H1 (cell line): ENCODE results near the gene CCDC82. TPM values are rescaled to one million over a fixed set of nuclear protein-coding genes. Genes with fewer than 3 reads are reported as not detected.

Source experiments
- CTCF ChIA-PET: fragments of 300-600 bp; sonication (Branson Sonifier 250); formaldehyde crosslinking; loops from one replicate; lab custom pipeline; 2021; ENCODE audit not compliant: partially characterized antibody; lab: Charles Lee
- POLR2A ChIA-PET: fragments of 300-600 bp; sonication (Branson Sonifier 250); formaldehyde crosslinking; loops from one replicate; lab custom pipeline; 2021; ENCODE audit warnings: inconsistent platforms; ENCODE audit not compliant: partially characterized antibody; lab: Charles Lee
- DNase-seq, 2 experiments: peaks; one replicate each; pipeline versions ENCODE4 v3.0.0 to v3.0.0-alpha.2; 2010 to 2022; ENCODE audit warnings: low spot score in 2 of 2, low read depth in 1 of 2, mixed read lengths in 1 of 2
- FAIRE-seq: peaks from 2 replicates; lab custom pipeline; 2011; peaks lifted over from hg19 to GRCh38; lab: Jason Lieb, UNC
- H2AFZ ChIP-seq: 2 replicates; pipeline ENCODE4 v1.8.1; 2012; ENCODE audit warnings: low read length, inconsistent platforms
- H2AK5ac ChIP-seq: 2 replicates; pipeline ENCODE4 v1.6.1; 2013; ENCODE audit warnings: low read depth, low read length
- H2BK120ac ChIP-seq: replicated peaks from 2 replicates; pipeline ENCODE3; 2013; ENCODE audit warnings: low read depth, low read length, inconsistent platforms
- H2BK12ac ChIP-seq: 2 replicates; pipeline ENCODE4 v1.6.1; 2013; ENCODE audit warnings: low read depth, low read length
- H2BK15ac ChIP-seq: 2 replicates; pipeline ENCODE4 v1.6.1; 2013; ENCODE audit warnings: low read length
- H2BK20ac ChIP-seq: 2 replicates; pipeline ENCODE4 v1.6.1; 2013; ENCODE audit warnings: low read length
- H2BK5ac ChIP-seq: 2 replicates; pipeline ENCODE4 v1.6.1; 2013; ENCODE audit warnings: low read depth, low read length
- H3K14ac ChIP-seq: 2 replicates; pipeline ENCODE4 v1.6.1; 2013; ENCODE audit warnings: inconsistent platforms; ENCODE audit not compliant: insufficient read length
- H3K18ac ChIP-seq: 2 replicates; pipeline ENCODE4 v1.6.1; 2013; ENCODE audit warnings: low read length; ENCODE audit errors: extremely low read depth
- H3K23ac ChIP-seq: 2 replicates; pipeline ENCODE4 v1.6.1; 2013; ENCODE audit warnings: inconsistent platforms; ENCODE audit not compliant: insufficient read length
- H3K23me2 ChIP-seq: 2 replicates; pipeline ENCODE4 v1.6.1; 2013; ENCODE audit warnings: low read depth, low read length
- H3K27ac ChIP-seq: 2 replicates; pipeline ENCODE4 v1.6.1; 2011; ENCODE audit warnings: low read depth, low read length, inconsistent platforms
- H3K27me3 ChIP-seq, 4 experiments: replicated peaks in 1 of 4; 1 replicate in 1 of 4; 2 replicates in 3 of 4; pipeline versions ENCODE4 v1.6.1 to v1.8.1; 2011 to 2013; ENCODE audit warnings: low read length in 3 of 4, mild to moderate bottlenecking in 3 of 4, inconsistent platforms in 2 of 4, mixed read lengths in 2 of 4, moderate library complexity in 1 of 4; ENCODE audit not compliant: control insufficient read depth in 3 of 4, insufficient read depth in 3 of 4; ENCODE audit errors: extremely low read depth in 1 of 4
- H3K36me3 ChIP-seq, 4 experiments: 2 replicates each; pipeline versions ENCODE4 v1.6.1 to v1.8.1; 2011 to 2013; ENCODE audit warnings: mild to moderate bottlenecking in 4 of 4, low read length in 3 of 4, moderate library complexity in 2 of 4, control low read depth in 1 of 4, inconsistent platforms in 1 of 4; ENCODE audit not compliant: insufficient read depth in 4 of 4, control insufficient read depth in 2 of 4
- H3K4ac ChIP-seq: replicated peaks from 2 replicates; pipeline ENCODE3; 2013; ENCODE audit warnings: low read length, low read depth, mixed read lengths, inconsistent platforms; ENCODE audit not compliant: insufficient read length
- H3K4me1 ChIP-seq, 4 experiments: replicated peaks in 1 of 4; 1 replicate in 1 of 4; 2 replicates in 3 of 4; pipeline versions ENCODE4 v1.6.1 to v1.8.1; 2011 to 2013; ENCODE audit warnings: low read length in 3 of 4, inconsistent platforms in 2 of 4, mixed read lengths in 1 of 4; ENCODE audit not compliant: insufficient read depth in 4 of 4, control insufficient read depth in 3 of 4
- H3K4me2 ChIP-seq, 2 experiments: 2 replicates each; pipeline versions ENCODE4 v1.6.1 to v1.8.1; 2011 to 2013; ENCODE audit warnings: low read depth in 2 of 2, low read length in 2 of 2, control low read depth in 1 of 2, inconsistent platforms in 1 of 2, mild to moderate bottlenecking in 1 of 2; ENCODE audit not compliant: insufficient read depth in 1 of 2
- H3K4me3 ChIP-seq, 4 experiments: fragments of 200-600, 300-600 bp in 1 of 4; sonication (generic), shearing (Covaris generic), sonication (Bioruptor Twin) in 1 of 4; 2 replicates each; pipeline versions ENCODE4 v1.5.1 to v1.8.1; 2011 to 2016; ENCODE audit warnings: low read length in 4 of 4, low read depth in 3 of 4, control low read depth in 2 of 4, inconsistent platforms in 2 of 4, mild to moderate bottlenecking in 2 of 4, mixed read lengths in 1 of 4, moderate library complexity in 1 of 4; ENCODE audit not compliant: insufficient read depth in 2 of 4; ENCODE audit errors: extremely low read depth in 1 of 4
- H3K56ac ChIP-seq: replicated peaks from 2 replicates; pipeline ENCODE3; 2013; ENCODE audit warnings: low read depth, mild to moderate bottlenecking, mixed read lengths, low read length, inconsistent platforms; ENCODE audit not compliant: insufficient read length
- H3K79me1 ChIP-seq: 2 replicates; pipeline ENCODE4 v1.6.1; 2013; ENCODE audit warnings: low read depth, low read length, control low read depth
- H3K79me2 ChIP-seq, 2 experiments: 2 replicates each; pipeline versions ENCODE4 v1.6.1 to v1.8.1; 2012 to 2013; ENCODE audit warnings: low read length in 2 of 2, mild to moderate bottlenecking in 2 of 2, inconsistent platforms in 1 of 2; ENCODE audit not compliant: insufficient read depth in 2 of 2, control insufficient read depth in 1 of 2
- H3K9ac ChIP-seq, 4 experiments: replicated peaks in 1 of 4; 1 replicate in 1 of 4; 2 replicates in 3 of 4; pipeline versions ENCODE4 v1.6.1 to v1.8.1; 2011 to 2013; ENCODE audit warnings: low read depth in 3 of 4, low read length in 3 of 4, control low read depth in 2 of 4, mild to moderate bottlenecking in 2 of 4, moderate library complexity in 2 of 4, inconsistent platforms in 1 of 4; ENCODE audit errors: extremely low read depth in 1 of 4
- H3K9me3 ChIP-seq, 2 experiments: 2 replicates each; pipeline versions ENCODE4 v1.6.1 to v1.8.1; 2012 to 2013; ENCODE audit warnings: mild to moderate bottlenecking in 2 of 2, moderate library complexity in 2 of 2, control low read depth in 1 of 2, inconsistent platforms in 1 of 2, low read depth in 1 of 2, low read length in 1 of 2, mixed read lengths in 1 of 2; ENCODE audit not compliant: insufficient read depth in 2 of 2
- H4K20me1 ChIP-seq, 2 experiments: replicated peaks in 1 of 2; 2 replicates each; pipeline versions ENCODE3 to v1.8.1; 2011 to 2013; ENCODE audit warnings: inconsistent platforms in 2 of 2, low read length in 2 of 2, mild to moderate bottlenecking in 1 of 2; ENCODE audit not compliant: insufficient read depth in 2 of 2, control insufficient read depth in 1 of 2
- H4K5ac ChIP-seq: 2 replicates; pipeline ENCODE4 v1.6.1; 2013; ENCODE audit warnings: low read length, low read depth, mixed read lengths, inconsistent platforms; ENCODE audit not compliant: insufficient read length
- H4K8ac ChIP-seq: 2 replicates; pipeline ENCODE4 v1.8.0; 2013; ENCODE audit warnings: mild to moderate bottlenecking, moderate library complexity, low read length, inconsistent platforms; ENCODE audit not compliant: insufficient read depth; ENCODE audit errors: extremely low read depth
- H4K91ac ChIP-seq: replicated peaks from 2 replicates; pipeline ENCODE3; 2013; ENCODE audit warnings: low read length, mixed read lengths, inconsistent platforms; ENCODE audit not compliant: insufficient read length
- KDM1A ChIP-seq: fragments of 200-600, 300-600 bp; sonication (generic); IDR thresholded peaks from 2 replicates; pipeline ENCODE4 v1.7.1; 2016; ENCODE audit warnings: mild to moderate bottlenecking, low read length, borderline replicate concordance
- RAD21 ChIP-seq, 2 experiments: IDR thresholded peaks in 1 of 2; conservative IDR thresholded peaks in 1 of 2; 2 replicates each; pipeline ENCODE4 v1.6.1; 2011; ENCODE audit warnings: low read depth in 2 of 2, low read length in 2 of 2, improper control_type of control experiment in 1 of 2, inconsistent platforms in 1 of 2, mild to moderate bottlenecking in 1 of 2, moderate library complexity in 1 of 2
- YY1 ChIP-seq: IDR thresholded peaks from 2 replicates; pipeline ENCODE4 v1.6.1; 2011; ENCODE audit warnings: low read depth, mild to moderate bottlenecking, low read length
- WGBS, 2 experiments: shearing (Covaris generic) in 1 of 2; methylation state at CpG; one replicate each; pipeline versions ENCODE4 v1.1.6 to v1.1.7; 2013 to 2015; ENCODE audit warnings: low lambda C conversion rate in 2 of 2, mixed read lengths in 2 of 2, inconsistent platforms in 1 of 2, low coverage in 1 of 2, missing lambda C conversion rate in 1 of 2; ENCODE audit not compliant: insufficient replicate concordance in 2 of 2, insufficient coverage in 1 of 2, insufficient read length in 1 of 2; ENCODE audit errors: extremely low coverage in 1 of 2, missing lambda C conversion rate in 1 of 2; 5-methylcytosine and 5-hydroxymethylcytosine counted together
- polyA plus RNA-seq, 7 experiments: library from polyadenylated mRNA; depleted of rRNA in 3 of 7; stranded (reverse) in 5 of 7; unstranded in 2 of 7; fragments of >200 nt in 5 of 7; fragments of 200-250 nt in 2 of 7; gene quantifications; 1 replicate in 5 of 7; 2 replicates in 1 of 7; 4 replicates in 1 of 7; pipeline versions ENCODE4 v1.2.1 to v1.2.3, GENCODE V29; 2011 to 2013; ENCODE audit warnings: missing spikeins in 2 of 7, mixed read lengths in 2 of 7
- total RNA-seq: library from RNA; stranded (reverse); fragmentation: NEBNext Ultra II Directional; extraction: Animal tissue kit (Norgen Biotek cat#: 25700); gene quantifications from 2 replicates; pipeline ENCODE4 v1.2.1, GENCODE V29; 2021

The CCDC82 gene
- total and polyA plus RNA-seq, 2 of the 8 experiments (the other 6 are each of a cell fraction or from before 2014, with no cell fraction given): 6.0 to 15.2 TPM

GRCh38 chr11:96323642-96323985 is 66.1 kb downstream of the CCDC82 start:
- H4K20me1 ChIP-seq: no peaks in the 10 kb centered on the region
- H3K23ac ChIP-seq: no peak overlapping the region
- H3K9ac ChIP-seq: no peak overlapping the region
- no peak overlapping the region for H4K5ac ChIP-seq
- H3K79me1 ChIP-seq: no peaks in the 10 kb centered on the region; the same call in 1 of the 2 replicates
- peaks cover 0 to 5% of the 10 kb centered on the region in 2 experiments; a peak in 1 of 4 replicates for H3K79me2 ChIP-seq
- no peaks in the 10 kb centered on the region for H3K36me3 ChIP-seq
- no peak overlapping the region; the same call in 1 of the 2 replicates for H3K18ac ChIP-seq
- no peak overlapping the region for H2BK20ac ChIP-seq
- ChIA-PET POLR2A (interaction anchor here (1.2 kb wide), 1 partner anchor 15 kb away, joined by 3 read pairs; no protein-coding TSS in a partner anchor), CTCF (interaction anchor here (0.5 to 1.3 kb wide), 4 partner anchors 8 to 59 kb away, joined by 3 to 4 read pairs (median 3); no protein-coding TSS in a partner anchor)
- no peak overlapping the region for H2BK12ac ChIP-seq
- WGBS, 2 experiments: 96% methylated on average over 6 of the region's 6 CpGs; no CpG with 5 or more reads in 1 of the 2 experiments
- H3K9me3 ChIP-seq: peaks cover 0 to 3% of the 10 kb centered on the region in 2 experiments; a peak in 1 of 4 replicates
- H3K4ac ChIP-seq: no peak overlapping the region
- no peak for FAIRE-seq
- H2AFZ ChIP-seq: no peak overlapping the region
- H2BK5ac ChIP-seq: no peak overlapping the region
- no peak overlapping the region for H2BK15ac ChIP-seq
- no peak overlapping the region for H3K4me3 ChIP-seq
- H2AK5ac ChIP-seq: no peak overlapping the region
- no peak overlapping the region for H4K91ac ChIP-seq
- H2BK120ac ChIP-seq: no peak overlapping the region
- no peak overlapping the region for H4K8ac ChIP-seq
- no peaks in the 10 kb centered on the region for H3K23me2 ChIP-seq
- no peak overlapping the region for H3K27ac ChIP-seq
- DNase-seq: no peak
- H3K56ac ChIP-seq: no peak overlapping the region
- no peaks in the 10 kb centered on the region for H3K27me3 ChIP-seq
- no peak overlapping the region for H3K4me2 ChIP-seq
- no peak overlapping the region for H3K14ac ChIP-seq
- peaks cover 0 to 3% (median 1%) of the 10 kb centered on the region in 4 experiments; a peak in 2 of 7 replicates for H3K4me1 ChIP-seq
- no peak for TF ChIP-seq YY1
- TF ChIP-seq KDM1A: no peak
- no peak for TF ChIP-seq RAD21 (IDR thresholded peaks at IDR 0.05 in 1 of 2, conservative IDR thresholded peaks at IDR 0.05 in 1 of 2; ENCODE audit: low read depth in 2 of 2, low read length in 2 of 2)
